Hepatocyte (in vitro differentiated cells): Measurements from ENCODE around the gene GPC3.

Source experiments
- EZH2phosphoT487 ChIP-seq: fragments of 200-600 bp; sonication (generic); IDR thresholded peaks from one replicate; pipeline ENCODE4 v1.6.1; 2018; ENCODE audit warnings: antibody characterized with exemption, mild to moderate bottlenecking, low read depth, moderate library complexity; ENCODE audit not compliant: unreplicated experiment, severe bottlenecking
- TF ChIP-seq, protein P1 (sequence below): fragments of 200-600 bp; sonication (generic); IDR thresholded peaks from 2 replicates; pipeline ENCODE4 v1.5.1; 2016; ENCODE audit warnings: antibody characterized with exemption, mild to moderate bottlenecking; ENCODE audit not compliant: poor library complexity

DNA sequence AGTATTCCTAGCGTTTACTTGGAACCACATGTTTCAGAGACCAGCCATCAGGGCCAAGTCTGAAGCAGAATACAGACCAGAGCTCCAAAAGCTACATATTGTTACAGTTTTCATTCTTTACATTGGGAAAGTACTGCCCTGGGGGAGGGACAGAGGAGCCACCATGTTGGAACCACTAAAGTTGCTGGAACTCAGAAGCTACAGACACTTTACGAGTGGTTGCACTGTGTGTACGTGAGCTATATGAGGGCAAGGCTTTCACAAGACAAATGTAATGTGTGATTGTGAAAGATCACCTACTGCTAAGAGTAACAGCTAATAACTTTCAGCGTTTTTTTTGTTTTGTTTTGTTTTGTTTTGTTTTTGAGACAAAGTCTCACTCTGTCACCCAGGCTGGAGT lies 11.7 kb downstream of the GPC3 start:
- TF ChIP-seq, protein P1, sequence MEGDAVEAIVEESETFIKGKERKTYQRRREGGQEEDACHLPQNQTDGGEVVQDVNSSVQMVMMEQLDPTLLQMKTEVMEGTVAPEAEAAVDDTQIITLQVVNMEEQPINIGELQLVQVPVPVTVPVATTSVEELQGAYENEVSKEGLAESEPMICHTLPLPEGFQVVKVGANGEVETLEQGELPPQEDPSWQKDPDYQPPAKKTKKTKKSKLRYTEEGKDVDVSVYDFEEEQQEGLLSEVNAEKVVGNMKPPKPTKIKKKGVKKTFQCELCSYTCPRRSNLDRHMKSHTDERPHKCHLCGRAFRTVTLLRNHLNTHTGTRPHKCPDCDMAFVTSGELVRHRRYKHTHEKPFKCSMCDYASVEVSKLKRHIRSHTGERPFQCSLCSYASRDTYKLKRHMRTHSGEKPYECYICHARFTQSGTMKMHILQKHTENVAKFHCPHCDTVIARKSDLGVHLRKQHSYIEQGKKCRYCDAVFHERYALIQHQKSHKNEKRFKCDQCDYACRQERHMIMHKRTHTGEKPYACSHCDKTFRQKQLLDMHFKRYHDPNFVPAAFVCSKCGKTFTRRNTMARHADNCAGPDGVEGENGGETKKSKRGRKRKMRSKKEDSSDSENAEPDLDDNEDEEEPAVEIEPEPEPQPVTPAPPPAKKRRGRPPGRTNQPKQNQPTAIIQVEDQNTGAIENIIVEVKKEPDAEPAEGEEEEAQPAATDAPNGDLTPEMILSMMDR, result no peak
- no peak for TF ChIP-seq EZH2phosphoT487
